H1 (cell line): Measurements from ENCODE around the gene FIS1.

Experiments
- ATF2 ChIP-seq: IDR thresholded peaks from 2 replicates; pipeline ENCODE4 v1.6.1; 2012; ENCODE audit warnings: low read length, inconsistent platforms
- CTCF ChIP-seq, 3 experiments: IDR thresholded peaks; 1 replicate in 2 of 3; 2 replicates in 1 of 3; pipeline versions ENCODE4 v1.5.1 to v1.6.1; 2011; ENCODE audit warnings: low read length in 3 of 3, mild to moderate bottlenecking in 3 of 3, inconsistent platforms in 2 of 3, low read depth in 1 of 3, moderate library complexity in 1 of 3; ENCODE audit not compliant: insufficient read depth in 1 of 3; ENCODE audit errors: control extremely low read depth in 1 of 3
- EGR1 ChIP-seq: IDR thresholded peaks from 2 replicates; pipeline ENCODE4 v1.6.1; 2011; ENCODE audit warnings: low read depth, low read length, borderline replicate concordance
- EP300 ChIP-seq, 2 experiments: IDR thresholded peaks; 1 replicate in 1 of 2; 2 replicates in 1 of 2; pipeline ENCODE4 v1.6.1; 2011 to 2012; ENCODE audit warnings: low read depth in 2 of 2, low read length in 2 of 2, mild to moderate bottlenecking in 2 of 2, borderline replicate concordance in 1 of 2, inconsistent platforms in 1 of 2, moderate library complexity in 1 of 2
- EZH2 ChIP-seq: fragments of 200-600 bp; sonication (generic); IDR thresholded peaks from 2 replicates; pipeline ENCODE4 v1.7.1; 2012; ENCODE audit warnings: low read depth, mild to moderate bottlenecking, moderate library complexity, low read length, inconsistent platforms; ENCODE audit not compliant: severe bottlenecking
- HDAC6 ChIP-seq: IDR thresholded peaks from one replicate; pipeline ENCODE4 v1.7.1; 2012; ENCODE audit warnings: low read depth, mild to moderate bottlenecking, inconsistent platforms, low read length, moderate library complexity
- JUND ChIP-seq: IDR thresholded peaks from 2 replicates; pipeline ENCODE4 v1.6.1; 2011; ENCODE audit warnings: mild to moderate bottlenecking, improper control_type of control experiment, low read length
- MAFK ChIP-seq: IDR thresholded peaks from 2 replicates; pipeline ENCODE4 v1.6.1; 2012; ENCODE audit warnings: low read depth, mild to moderate bottlenecking, improper control_type of control experiment, low read length
- MAX ChIP-seq: IDR thresholded peaks from 2 replicates; pipeline ENCODE4 v1.6.1; 2012; ENCODE audit warnings: inconsistent platforms
- POLR2A ChIP-seq, 2 experiments: IDR thresholded peaks; 1 replicate in 1 of 2; 2 replicates in 1 of 2; pipeline ENCODE4 v1.6.1; 2011; ENCODE audit warnings: low read depth in 2 of 2, low read length in 2 of 2, mild to moderate bottlenecking in 2 of 2; ENCODE audit errors: control extremely low read depth in 1 of 2
- RAD21 ChIP-seq, 2 experiments: IDR thresholded peaks in 1 of 2; conservative IDR thresholded peaks in 1 of 2; 2 replicates each; pipeline ENCODE4 v1.6.1; 2011; ENCODE audit warnings: low read depth in 2 of 2, low read length in 2 of 2, improper control_type of control experiment in 1 of 2, inconsistent platforms in 1 of 2, mild to moderate bottlenecking in 1 of 2, moderate library complexity in 1 of 2
- SUZ12 ChIP-seq: fragments of 200-600 bp; sonication (generic); IDR thresholded peaks from 2 replicates; pipeline ENCODE4 v1.6.1; 2012; ENCODE audit warnings: mild to moderate bottlenecking, inconsistent platforms, low read length, moderate library complexity, mixed read lengths
- YY1 ChIP-seq: IDR thresholded peaks from 2 replicates; pipeline ENCODE4 v1.6.1; 2011; ENCODE audit warnings: low read depth, mild to moderate bottlenecking, low read length

- no peak for TF ChIP-seq ATF2
- no peak for TF ChIP-seq CTCF (IDR thresholded peaks at IDR 0.05; ENCODE audit: control extremely low read depth in 1 of 3, insufficient read depth in 1 of 3, low read depth in 1 of 3, low read length in 3 of 3)
- no peak for TF ChIP-seq YY1
- no peak for TF ChIP-seq RAD21 (IDR thresholded peaks at IDR 0.05 in 1 of 2, conservative IDR thresholded peaks at IDR 0.05 in 1 of 2; ENCODE audit: low read depth in 2 of 2, low read length in 2 of 2)
- no peak for TF ChIP-seq POLR2A (IDR thresholded peaks at IDR 0.05; ENCODE audit: control extremely low read depth in 1 of 2, low read depth in 2 of 2, low read length in 2 of 2)
- no peak for TF ChIP-seq SUZ12
- TF ChIP-seq EZH2: no peak
- TF ChIP-seq MAFK: no peak
- no peak for TF ChIP-seq JUND
- TF ChIP-seq EGR1: no peak
- TF ChIP-seq HDAC6: no peak
- TF ChIP-seq MAX: no peak
- no peak for TF ChIP-seq EP300 (IDR thresholded peaks at IDR 0.05; ENCODE audit: borderline replicate concordance in 1 of 2, low read depth in 2 of 2, low read length in 2 of 2)
These were observed 13.4 kb upstream of the FIS1 start for GRCh38 chr7:101258243-101258731.
